Measurements from ENCODE around the gene HCAR3. TPM values are rescaled to one million over a fixed set of nuclear protein-coding genes. Genes with fewer than 3 reads are reported as not detected.

The HCAR3 gene
- total and polyA plus RNA-seq, 4 donors = 0.08 to 1.3 (median 0.10) TPM; not detected in 1

- no peak overlapping the region for H3K9ac ChIP-seq (ENCODE audit: low read depth in 1 of 2, low read length in 2 of 2)
- H3K9me3 ChIP-seq (ENCODE audit: control insufficient read depth in 4 of 4, low read length in 3 of 4) = no peaks in the 10 kb centered on the region
- no peak overlapping the region for H3K27ac ChIP-seq (ENCODE audit: low read depth in 1 of 2, low read length in 2 of 2)
- H3K27me3 ChIP-seq (ENCODE audit: control insufficient read depth in 4 of 4, insufficient read depth in 4 of 4, low read length in 3 of 4) = no peaks in the 10 kb centered on the region
- H3K36me3 ChIP-seq (ENCODE audit: control insufficient read depth in 4 of 4, insufficient read depth in 3 of 4, low read depth in 1 of 4, low read length in 3 of 4) = no peaks in the 10 kb centered on the region
- no peaks in the 10 kb centered on the region for H3K4me1 ChIP-seq (ENCODE audit: control insufficient read depth in 4 of 4, insufficient read depth in 4 of 4, low read length in 3 of 4)
- no peak for TF ChIP-seq FOXA2 (IDR thresholded peaks at IDR 0.05)
- TF ChIP-seq RAD21 (IDR thresholded peaks at IDR 0.05) = no peak
- no peak for TF ChIP-seq EGR1 (IDR thresholded peaks at IDR 0.05; ENCODE audit: low read depth in 2 of 2)
- TF ChIP-seq MAX (IDR thresholded peaks at IDR 0.05) = no peak
- no peak for TF ChIP-seq HNF4G (IDR thresholded peaks at IDR 0.05)
- WGBS = 85% methylated on average over 7 of the region's 7 CpGs
- no peak for DNase-seq (ENCODE audit: low spot score)
- no peak overlapping the region for H3K4me3 ChIP-seq (ENCODE audit: low read depth in 1 of 3, low read length in 3 of 3)
Measured at GRCh38 chr12:122743895-122744525, 27.4 kb upstream of the HCAR3 start.

- DNase-seq (ENCODE audit: low spot score) = no peak
- H3K9ac ChIP-seq (ENCODE audit: low read depth in 1 of 2, low read length in 2 of 2) = no peak overlapping the region
- no peak overlapping the region for H3K4me3 ChIP-seq (ENCODE audit: low read depth in 1 of 3, low read length in 3 of 3)
- no peak for TF ChIP-seq EGR1 (IDR thresholded peaks at IDR 0.05; ENCODE audit: low read depth in 2 of 2)
- TF ChIP-seq NR2F2 (IDR thresholded peaks at IDR 0.05) = no peak
- TF ChIP-seq TAF1 (conservative IDR thresholded peaks at IDR 0.05) = no peak
- TF ChIP-seq RXRA (IDR thresholded peaks at IDR 0.05) = no peak
- TF ChIP-seq HNF4G (IDR thresholded peaks at IDR 0.05) = no peak
- no peak for TF ChIP-seq YY1 (IDR thresholded peaks at IDR 0.05)
- TF ChIP-seq GABPA (IDR thresholded peaks at IDR 0.05 in 1 of 2, conservative IDR thresholded peaks at IDR 0.05 in 1 of 2) = no peak
- TF ChIP-seq REST (IDR thresholded peaks at IDR 0.05) = no peak
- TF ChIP-seq ZBTB33 (IDR thresholded peaks at IDR 0.05) = no peak
- TF ChIP-seq FOXA2 (IDR thresholded peaks at IDR 0.05) = no peak
- TF ChIP-seq ATF3 (IDR thresholded peaks at IDR 0.05) = no peak
- TF ChIP-seq HNF4A (conservative IDR thresholded peaks at IDR 0.05) = no peak
- no peak for TF ChIP-seq MAX (IDR thresholded peaks at IDR 0.05)
- no peak for TF ChIP-seq JUND (IDR thresholded peaks at IDR 0.05)
- no peak for TF ChIP-seq FOXA1 (IDR thresholded peaks at IDR 0.05)
- TF ChIP-seq RAD21 (IDR thresholded peaks at IDR 0.05) = no peak
- TF ChIP-seq CTCF (IDR thresholded peaks at IDR 0.05; ENCODE audit: low read depth, low read length, missing input control) = no peak
- TF ChIP-seq SP1 (IDR thresholded peaks at IDR 0.05) = no peak
- no peaks in the 10 kb centered on the region for H3K4me1 ChIP-seq (ENCODE audit: control insufficient read depth in 4 of 4, insufficient read depth in 4 of 4, low read length in 3 of 4)
- no peak overlapping the region for H3K27ac ChIP-seq (ENCODE audit: low read depth in 1 of 2, low read length in 2 of 2)
- no peaks in the 10 kb centered on the region for H3K9me3 ChIP-seq (ENCODE audit: control insufficient read depth in 4 of 4, low read length in 3 of 4)
- no peaks in the 10 kb centered on the region for H3K36me3 ChIP-seq (ENCODE audit: control insufficient read depth in 4 of 4, insufficient read depth in 3 of 4, low read depth in 1 of 4, low read length in 3 of 4)
- 97% methylated on average over 7 of the region's 7 CpGs for WGBS
- no peaks in the 10 kb centered on the region for H3K27me3 ChIP-seq (ENCODE audit: control insufficient read depth in 4 of 4, insufficient read depth in 4 of 4, low read length in 3 of 4)
Measured at GRCh38 chr12:122740351-122740750, 23.7 kb upstream of the HCAR3 start.
